GM20000 (cell line): ENCODE results near the gene UBE2V1.
"Not testable (repeated sequence)": the region's sequence is repeated elsewhere in the genome, so short reads cannot be mapped to it uniquely, and the experiment has no call there.

Source experiments
- DNase-seq: peaks from one replicate; pipeline ENCODE4 v3.0.0; 2012; ENCODE audit warnings: low spot score
- TF ChIP-seq, protein P1 (sequence below): IDR thresholded peaks from 2 replicates; pipeline ENCODE4 v1.5.1; 2012; ENCODE audit warnings: mild to moderate bottlenecking, control low read depth; ENCODE audit errors: extremely low read depth, missing control alignments

The UBE2V1 gene

DNA sequence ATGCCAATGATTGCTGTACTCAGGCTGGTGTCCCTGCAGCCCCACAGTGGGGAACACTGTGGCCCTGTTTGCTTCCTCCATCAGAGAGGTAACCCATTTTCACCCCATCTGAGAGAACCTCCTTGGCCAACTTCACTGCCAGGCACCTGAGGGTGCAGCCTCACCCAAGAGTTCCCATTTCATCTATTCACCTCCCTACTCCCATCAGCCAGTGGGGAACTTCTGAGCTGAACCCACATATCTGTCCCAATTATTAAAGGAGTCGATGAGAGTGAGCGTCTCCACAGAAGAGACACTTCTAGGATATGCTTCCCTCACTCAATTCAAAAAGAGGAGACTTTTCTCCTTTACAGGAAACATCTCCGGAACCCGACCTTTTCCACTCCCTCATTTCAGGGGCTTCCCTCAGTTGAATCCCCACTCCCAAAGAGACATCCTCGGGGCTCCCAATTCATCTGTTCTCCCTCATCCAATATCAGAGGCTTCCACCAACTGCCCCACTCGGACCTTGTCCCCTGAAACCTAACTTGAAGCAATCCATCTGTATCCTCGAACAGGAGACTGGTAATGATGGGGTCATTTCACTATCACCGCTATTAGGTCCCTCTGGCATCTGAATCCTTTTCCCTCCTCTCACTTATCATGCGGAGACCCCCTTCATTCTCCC, 988 bp downstream of the UBE2V1 start:
- DNase-seq: no peak
- TF ChIP-seq, protein P1, sequence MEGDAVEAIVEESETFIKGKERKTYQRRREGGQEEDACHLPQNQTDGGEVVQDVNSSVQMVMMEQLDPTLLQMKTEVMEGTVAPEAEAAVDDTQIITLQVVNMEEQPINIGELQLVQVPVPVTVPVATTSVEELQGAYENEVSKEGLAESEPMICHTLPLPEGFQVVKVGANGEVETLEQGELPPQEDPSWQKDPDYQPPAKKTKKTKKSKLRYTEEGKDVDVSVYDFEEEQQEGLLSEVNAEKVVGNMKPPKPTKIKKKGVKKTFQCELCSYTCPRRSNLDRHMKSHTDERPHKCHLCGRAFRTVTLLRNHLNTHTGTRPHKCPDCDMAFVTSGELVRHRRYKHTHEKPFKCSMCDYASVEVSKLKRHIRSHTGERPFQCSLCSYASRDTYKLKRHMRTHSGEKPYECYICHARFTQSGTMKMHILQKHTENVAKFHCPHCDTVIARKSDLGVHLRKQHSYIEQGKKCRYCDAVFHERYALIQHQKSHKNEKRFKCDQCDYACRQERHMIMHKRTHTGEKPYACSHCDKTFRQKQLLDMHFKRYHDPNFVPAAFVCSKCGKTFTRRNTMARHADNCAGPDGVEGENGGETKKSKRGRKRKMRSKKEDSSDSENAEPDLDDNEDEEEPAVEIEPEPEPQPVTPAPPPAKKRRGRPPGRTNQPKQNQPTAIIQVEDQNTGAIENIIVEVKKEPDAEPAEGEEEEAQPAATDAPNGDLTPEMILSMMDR: no peak

- TF ChIP-seq, protein P1: no peak
- no peak for DNase-seq
Observed at GRCh38 chr20:50111120-50111828, 1.7 kb downstream of the UBE2V1 start.

DNA sequence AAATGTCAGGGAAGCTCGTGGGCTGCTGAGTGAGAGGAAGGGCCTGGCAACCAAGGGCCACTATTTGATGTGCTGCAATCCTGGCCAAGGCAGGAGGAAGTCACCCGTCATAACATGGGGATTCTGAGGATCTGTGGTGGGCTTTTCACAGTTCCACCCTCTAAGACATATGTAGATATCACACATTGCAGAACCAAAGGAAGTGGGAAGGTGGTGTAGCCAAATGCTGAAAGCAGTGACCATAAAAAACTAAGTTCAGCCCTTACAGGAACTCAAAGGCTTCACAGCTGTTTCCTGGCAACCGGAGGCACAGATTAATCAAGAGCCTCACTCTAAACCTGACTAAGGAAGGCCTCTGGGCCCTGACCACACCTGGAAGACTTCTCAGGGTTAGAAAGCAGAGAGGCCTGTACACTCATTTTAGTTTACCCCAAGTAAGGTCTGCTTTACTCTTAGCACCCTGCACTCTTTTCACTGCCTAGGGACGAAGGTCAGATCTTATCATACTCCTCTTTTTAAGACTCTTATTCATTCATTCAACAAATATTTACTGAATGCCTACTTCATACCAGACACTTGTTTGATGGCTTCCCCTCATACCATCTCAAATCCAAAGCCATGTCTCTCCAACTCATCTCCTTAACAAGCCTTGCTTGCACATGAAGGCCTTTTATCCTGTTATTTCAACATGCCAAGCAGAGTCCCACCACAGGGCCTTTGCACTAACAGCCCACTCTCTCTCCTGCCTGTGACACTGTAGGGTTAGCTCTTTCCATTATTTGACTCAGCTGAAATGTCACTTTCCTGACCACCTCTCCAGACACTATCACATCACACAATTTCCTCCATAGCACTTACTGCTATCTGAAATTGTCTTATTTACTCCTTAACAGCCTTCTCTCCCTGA, 2.6 kb downstream of the UBE2V1 start:
- peak; percentile 65 for DNase-seq
- TF ChIP-seq, protein P1: no peak

DNA sequence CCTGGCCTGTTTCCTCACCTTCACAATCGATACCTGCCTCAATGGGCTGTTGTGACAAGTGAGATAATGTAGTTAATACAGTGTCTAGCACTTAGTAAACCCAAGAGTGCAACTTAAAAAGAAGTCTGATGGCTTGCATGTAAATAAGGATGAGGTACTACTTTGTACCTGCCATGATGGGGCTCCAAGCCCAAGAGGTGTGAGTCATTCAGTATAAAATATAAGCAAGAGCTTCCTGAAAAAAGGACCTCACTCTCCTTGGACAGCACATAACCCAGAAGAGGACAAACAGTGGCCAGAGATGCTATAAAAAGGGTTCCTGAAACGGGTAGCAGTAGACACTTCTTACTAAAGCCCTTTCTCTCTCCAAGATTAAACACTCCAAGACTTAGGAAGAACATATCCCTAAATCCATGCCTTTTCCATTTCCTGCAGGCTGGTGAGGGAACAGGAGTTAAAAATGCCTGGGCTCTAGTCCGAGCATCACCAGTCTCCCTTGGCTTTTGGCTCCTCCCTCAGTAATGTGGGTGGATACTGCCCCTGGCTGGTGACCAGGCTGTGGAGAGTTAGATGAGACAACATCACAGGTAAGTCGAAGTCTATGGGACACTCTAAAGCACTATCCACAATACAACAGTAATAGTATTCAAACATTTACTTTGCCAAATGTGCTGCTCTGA, 4.3 kb downstream of the UBE2V1 start:
- TF ChIP-seq, protein P1: no peak
- no peak for DNase-seq

GRCh38 chr20:50107796-50108331, 5.1 kb downstream of the UBE2V1 start:
- TF ChIP-seq, protein P1: no peak
- no peak for DNase-seq

DNA sequence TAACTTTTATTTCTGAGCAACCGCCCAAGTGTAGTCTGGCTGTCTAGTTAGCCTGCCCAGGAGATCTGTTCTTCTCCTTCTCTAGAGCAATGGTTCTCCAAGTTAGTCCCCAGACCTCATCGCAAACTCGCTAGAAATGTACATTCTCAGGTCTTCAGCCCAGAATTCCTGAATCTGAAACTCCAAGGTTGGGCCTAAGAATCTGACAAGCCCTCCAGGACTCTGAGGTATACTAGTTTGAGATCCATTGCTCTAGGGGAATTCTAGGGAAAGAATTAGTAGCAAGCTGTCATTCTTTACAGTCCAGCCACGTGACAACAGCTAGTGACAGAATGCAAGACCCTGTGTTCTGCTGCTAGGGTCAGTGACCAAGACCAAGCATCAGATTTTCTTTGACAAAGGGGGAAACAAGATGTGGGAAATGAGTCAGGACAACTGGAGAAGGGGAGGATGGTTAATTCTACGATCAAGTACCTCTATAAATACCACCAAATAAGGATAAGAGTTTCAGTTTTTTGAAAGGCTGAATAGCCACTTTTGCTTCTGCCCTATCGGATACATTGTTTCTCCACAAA, 5.8 kb downstream of the UBE2V1 start:
- DNase-seq: no peak
- TF ChIP-seq, protein P1: no peak

DNA sequence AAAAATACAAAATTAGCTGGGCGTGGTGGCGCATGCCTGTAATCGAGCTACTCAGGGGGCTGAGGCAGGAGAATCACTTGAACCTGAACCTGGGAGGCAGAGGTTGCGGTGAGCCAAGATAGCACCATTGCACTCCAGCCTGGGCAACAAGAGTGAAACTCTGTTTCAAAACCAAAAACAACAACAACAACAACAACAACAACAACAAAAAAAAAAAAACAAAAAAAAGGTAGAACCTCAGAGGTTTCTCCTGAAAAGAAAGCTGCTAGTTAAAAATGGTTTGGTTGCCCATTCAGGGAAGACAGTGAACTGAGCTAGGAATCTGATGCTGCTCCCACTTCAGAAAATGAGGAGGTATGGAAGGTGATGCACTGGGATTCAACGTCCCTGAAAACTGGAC, 6.3 kb downstream of the UBE2V1 start:
- DNase-seq: not testable (repeated sequence)

DNA sequence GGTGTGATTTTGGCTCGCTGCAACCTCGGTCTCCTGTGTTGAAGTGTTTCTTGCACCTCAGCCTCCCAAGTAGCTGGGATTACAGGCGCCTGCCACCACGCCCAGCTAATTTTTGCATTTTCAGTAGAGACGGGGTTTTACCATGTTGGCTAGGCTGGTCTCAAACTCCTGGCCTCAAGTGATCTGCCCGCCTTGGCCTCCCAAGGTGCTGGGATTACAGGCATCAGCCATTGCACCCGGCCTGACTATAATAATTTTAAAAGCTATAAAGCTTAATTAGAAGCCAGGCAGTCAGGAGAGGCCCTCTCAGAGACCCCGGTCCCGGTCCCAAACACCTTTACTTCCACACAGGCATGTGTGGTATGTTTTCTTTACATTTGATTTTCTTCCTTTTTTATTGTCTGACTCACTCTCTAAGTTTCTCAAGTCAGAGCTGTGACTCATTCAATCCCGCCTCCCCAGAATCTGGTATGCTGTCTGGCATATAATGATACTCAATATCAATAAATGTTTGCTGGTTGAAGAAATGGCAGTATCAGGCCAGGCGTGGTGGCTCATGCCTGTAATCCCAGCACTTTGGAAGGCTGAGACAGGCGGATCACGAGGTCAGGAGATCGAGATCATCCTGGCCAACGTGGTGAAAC, 9.4 kb downstream of the UBE2V1 start:
- not testable (repeated sequence) for DNase-seq

- not testable (repeated sequence) for DNase-seq
Observed at GRCh38 chr20:50102551-50102950, 10.4 kb downstream of the UBE2V1 start.
